Prostate gland (tissue), 2 donors: ENCODE data around the gene SLC25A17. TPM values are rescaled to one million over a fixed set of nuclear protein-coding genes. Genes with fewer than 3 reads are reported as not detected.

Experiments
- DNase-seq: peaks from one replicate; pipeline ENCODE4 v3.0.0-alpha.2; 2019; ENCODE audit warnings: low spot score
- H3K27ac ChIP-seq, 2 donors: fragments of 200-600 bp; sonication (generic); 2 replicates each; pipeline ENCODE4 v1.5.1; 2017 to 2019
- H3K27me3 ChIP-seq: fragments of 200-600 bp; sonication (generic); replicated peaks from 2 replicates; pipeline ENCODE4 v1.5.1; 2019; ENCODE audit not compliant: insufficient read depth
- H3K36me3 ChIP-seq, 2 donors: fragments of 200-600 bp; sonication (generic); 1 replicate in 1 of 2; 2 replicates in 1 of 2; pipeline versions ENCODE4 v1.5.1 to v1.8.1; 2017 to 2019
- H3K4me1 ChIP-seq: fragments of 200-600 bp; sonication (generic); replicated peaks from 2 replicates; pipeline ENCODE4 v1.5.1; 2019
- H3K4me3 ChIP-seq, 2 donors: fragments of 200-600 bp; sonication (generic); 2 replicates each; pipeline ENCODE4 v1.5.1; 2017 to 2019
- H3K9me3 ChIP-seq: fragments of 200-600 bp; sonication (generic); 2 replicates; pipeline ENCODE4 v1.5.1; 2017
- POLR2A ChIP-seq: fragments of 450-650 bp; IDR thresholded peaks from one replicate; pipeline ENCODE4 v1.6.1; 2016; ENCODE audit warnings: antibody characterized with exemption, mild to moderate bottlenecking
- POLR2AphosphoS5 ChIP-seq: sonication (generic); formaldehyde crosslinking; IDR thresholded peaks from one replicate; pipeline ENCODE4 v1.6.1; 2017; ENCODE audit warnings: antibody characterized with exemption
- WGBS: methylation state at CpG from one replicate; pipeline ENCODE4 v1.1.5; 2018; 5-methylcytosine and 5-hydroxymethylcytosine counted together
- intact Hi-C: fragments of 100-400 bp; cut with DNase I; formaldehyde crosslinking; loops from one replicate; pipeline ENCODE4 v1.14.2; 2022
- total RNA-seq, 2 donors: library from RNA; depleted of rRNA; stranded (reverse); fragments of >200 nt; gene quantifications; one replicate each; pipeline ENCODE4 v1.1.0, GENCODE V29; 2016
- TF ChIP-seq, protein P1 (sequence below), 4 experiments: fragments of 200-600 bp in 2 of 4; fragments of 450-650 bp in 2 of 4; sonication (generic) in 2 of 4; IDR thresholded peaks; 1 replicate in 3 of 4; 2 replicates in 1 of 4; pipeline ENCODE4 v1.5.1; 2016 to 2019; ENCODE audit warnings: antibody characterized with exemption in 4 of 4, mild to moderate bottlenecking in 2 of 4, moderate library complexity in 2 of 4

SLC25A17 gene
- total RNA-seq, 2 donors from 2014 or later, result 27.8 to 28.0 TPM

DNA sequence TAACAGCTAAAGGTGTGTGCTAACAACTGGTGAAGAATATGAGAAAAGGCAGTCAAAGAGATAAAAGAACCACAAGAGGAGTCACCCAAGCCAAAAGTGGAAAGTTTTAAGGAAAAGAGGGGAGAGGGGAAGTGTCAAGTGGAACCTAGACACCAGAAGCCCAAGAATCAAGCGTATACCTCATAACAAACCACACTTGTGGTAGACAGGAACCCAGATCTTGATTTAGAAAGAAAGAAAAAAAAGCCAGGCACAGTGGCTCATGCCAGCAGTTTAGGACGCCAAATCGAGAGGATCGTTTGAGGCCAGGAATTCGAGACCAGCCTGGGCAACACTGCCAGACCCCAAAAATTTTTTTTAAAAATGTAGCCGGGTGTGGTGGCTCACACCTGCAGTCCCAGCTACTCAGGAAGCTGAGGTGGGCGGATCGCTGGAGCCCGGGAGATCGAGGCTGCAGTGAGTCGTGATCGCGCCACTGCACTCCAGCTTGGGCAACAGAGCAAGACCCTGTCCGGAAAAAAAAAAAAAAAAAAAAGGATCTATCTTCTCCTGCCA is 877 bp downstream of the SLC25A17 start:
- intact Hi-C loops, result loop anchor here (5.0 kb wide), 1 partner anchor 39 kb away; the partner anchor contains the start of genes ST13 and XPNPEP3
- TF ChIP-seq, protein P1, sequence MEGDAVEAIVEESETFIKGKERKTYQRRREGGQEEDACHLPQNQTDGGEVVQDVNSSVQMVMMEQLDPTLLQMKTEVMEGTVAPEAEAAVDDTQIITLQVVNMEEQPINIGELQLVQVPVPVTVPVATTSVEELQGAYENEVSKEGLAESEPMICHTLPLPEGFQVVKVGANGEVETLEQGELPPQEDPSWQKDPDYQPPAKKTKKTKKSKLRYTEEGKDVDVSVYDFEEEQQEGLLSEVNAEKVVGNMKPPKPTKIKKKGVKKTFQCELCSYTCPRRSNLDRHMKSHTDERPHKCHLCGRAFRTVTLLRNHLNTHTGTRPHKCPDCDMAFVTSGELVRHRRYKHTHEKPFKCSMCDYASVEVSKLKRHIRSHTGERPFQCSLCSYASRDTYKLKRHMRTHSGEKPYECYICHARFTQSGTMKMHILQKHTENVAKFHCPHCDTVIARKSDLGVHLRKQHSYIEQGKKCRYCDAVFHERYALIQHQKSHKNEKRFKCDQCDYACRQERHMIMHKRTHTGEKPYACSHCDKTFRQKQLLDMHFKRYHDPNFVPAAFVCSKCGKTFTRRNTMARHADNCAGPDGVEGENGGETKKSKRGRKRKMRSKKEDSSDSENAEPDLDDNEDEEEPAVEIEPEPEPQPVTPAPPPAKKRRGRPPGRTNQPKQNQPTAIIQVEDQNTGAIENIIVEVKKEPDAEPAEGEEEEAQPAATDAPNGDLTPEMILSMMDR (IDR thresholded peaks at IDR 0.05), result no peak
- no peak for TF ChIP-seq POLR2A
- TF ChIP-seq POLR2AphosphoS5, result no peak
- H3K4me1 ChIP-seq, result peaks cover 2% of the 10 kb centered on the region
- H3K27ac ChIP-seq, result no peak overlapping the region
- 36% methylated on average over 14 of the region's 14 CpGs for WGBS
- peak overlapping the region; percentile 84 to 85 for H3K4me3 ChIP-seq
- no peaks in the 10 kb centered on the region for H3K9me3 ChIP-seq
- no peaks in the 10 kb centered on the region for H3K27me3 ChIP-seq
- no peaks in the 10 kb centered on the region for H3K36me3 ChIP-seq
- no peak for DNase-seq

DNA sequence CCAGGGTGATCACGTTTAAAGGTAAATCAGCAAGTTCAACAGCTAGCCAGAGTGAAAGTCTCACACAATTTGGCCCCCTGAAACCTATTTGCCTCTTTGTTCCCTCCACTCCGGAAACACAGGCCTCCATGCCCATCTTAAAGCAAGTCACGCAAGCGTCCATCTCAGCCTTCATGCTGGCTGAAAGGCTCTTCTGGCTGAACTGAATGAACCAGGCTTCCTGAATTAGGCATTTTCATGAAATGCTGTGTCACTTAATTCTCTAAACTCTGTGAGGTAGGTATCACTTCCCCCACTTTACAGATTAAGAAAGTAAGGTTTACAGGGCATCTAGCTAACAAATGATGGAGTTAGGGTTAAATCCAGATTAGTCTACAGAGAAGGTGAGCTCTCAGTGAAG is 1.4 kb downstream of the SLC25A17 start:
- no peak for DNase-seq
- H3K36me3 ChIP-seq, result no peaks in the 10 kb centered on the region
- peaks cover 2% of the 10 kb centered on the region for H3K4me1 ChIP-seq
- H3K9me3 ChIP-seq, result no peaks in the 10 kb centered on the region
- H3K27ac ChIP-seq, result no peak overlapping the region
- no peaks in the 10 kb centered on the region for H3K27me3 ChIP-seq
- no peak overlapping the region for H3K4me3 ChIP-seq
- TF ChIP-seq POLR2AphosphoS5, result no peak
- no peak for TF ChIP-seq POLR2A
- TF ChIP-seq, protein P1 (IDR thresholded peaks at IDR 0.05), result no peak
- intact Hi-C loops, result loop anchor here (5.0 kb wide), 1 partner anchor 40 kb away; the partner anchor contains the start of genes ST13 and XPNPEP3
- WGBS, result 90% methylated on average over 4 of the region's 4 CpGs

DNA sequence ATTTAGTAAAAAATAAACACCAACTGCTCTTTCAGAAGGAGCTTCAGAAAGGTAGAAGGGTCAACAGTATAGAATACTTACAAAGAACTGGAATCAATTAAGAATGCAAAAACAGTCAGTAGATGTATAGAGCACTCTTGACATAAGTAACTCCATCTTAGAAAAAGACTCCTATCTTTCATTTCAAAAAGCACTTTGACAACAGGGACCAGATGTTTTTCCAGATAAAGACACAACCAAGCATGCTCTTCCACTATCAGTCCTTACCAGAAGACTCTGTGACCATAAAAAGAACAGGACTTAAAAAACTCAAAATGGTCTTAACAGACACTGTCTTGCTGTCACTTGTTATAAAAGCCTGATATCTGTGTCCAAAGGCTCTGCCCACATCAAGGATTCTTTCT is 5.2 kb downstream of the SLC25A17 start:
- no peaks in the 10 kb centered on the region for H3K9me3 ChIP-seq
- intact Hi-C loops, result no loop called here
- no peaks in the 10 kb centered on the region for H3K27me3 ChIP-seq
- H3K4me3 ChIP-seq, result no peak overlapping the region
- TF ChIP-seq POLR2A (no peak), POLR2AphosphoS5 (no peak)
- TF ChIP-seq, protein P1 (IDR thresholded peaks at IDR 0.05), result no peak
- no peak overlapping the region for H3K27ac ChIP-seq
- no peak for DNase-seq
- H3K36me3 ChIP-seq, result no peaks in the 10 kb centered on the region
- peaks cover 2% of the 10 kb centered on the region for H3K4me1 ChIP-seq

DNA sequence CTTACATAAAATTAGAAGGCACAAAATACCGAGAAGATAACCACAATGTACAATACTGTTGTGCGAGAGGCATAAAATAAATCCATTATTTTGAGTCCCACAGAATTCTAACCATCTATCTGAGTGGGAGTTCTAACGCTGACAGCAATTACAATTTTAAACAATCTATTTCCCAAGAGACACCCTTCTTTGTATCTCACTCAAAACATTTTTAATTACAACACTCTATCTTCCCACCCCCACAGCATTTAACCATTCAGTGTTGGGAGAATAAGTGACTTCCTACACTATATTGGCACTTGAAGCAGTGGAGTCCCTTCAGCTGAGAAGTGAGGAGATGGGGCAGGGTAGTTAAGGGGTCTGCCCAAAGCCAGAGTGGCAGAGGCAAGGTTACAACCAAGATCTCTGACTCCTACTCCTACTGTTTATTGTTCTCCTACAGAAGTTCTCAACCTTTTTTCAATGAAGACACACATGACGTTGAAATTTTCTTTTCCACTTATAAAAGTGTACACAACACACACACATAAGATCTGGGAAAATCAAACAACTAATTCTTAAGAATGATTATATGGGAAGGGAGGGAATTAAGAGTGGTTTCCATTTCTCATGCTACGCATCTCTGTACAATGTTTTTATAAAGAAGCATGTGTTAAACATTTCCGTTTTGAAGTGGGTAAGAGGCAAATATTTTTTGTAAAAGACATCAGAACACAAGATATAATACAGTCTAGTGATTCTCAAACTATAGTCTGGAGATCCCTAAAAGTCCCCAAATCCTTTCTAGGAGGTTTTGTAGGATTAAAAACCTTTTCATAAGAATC is 10.9 kb downstream of the SLC25A17 start:
- WGBS, result 58% methylated on average over 6 of the region's 6 CpGs
- intact Hi-C loops, result no loop called here

DNA sequence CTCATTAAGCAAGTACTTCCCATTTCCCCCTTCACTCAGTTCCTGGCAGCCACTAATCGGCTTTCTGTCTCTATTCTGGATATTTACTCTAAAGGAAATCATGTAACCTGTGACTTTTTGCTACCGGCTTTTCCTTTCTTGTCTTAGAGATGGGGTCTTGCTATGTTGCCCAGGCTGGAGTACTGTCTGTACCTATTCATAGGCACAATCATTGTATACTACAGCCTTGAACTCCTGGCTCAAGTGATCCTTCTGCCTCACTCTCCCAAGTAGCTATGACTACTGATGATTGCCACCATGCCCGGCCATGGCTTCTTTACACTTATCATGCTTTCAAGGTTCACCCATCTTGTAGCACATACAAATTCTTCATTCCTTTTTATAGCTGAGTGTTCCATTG is 12.4 kb downstream of the SLC25A17 start:
- Histone ChIP-seq H3K4me3 (no peak overlapping the region), H3K36me3 (no peaks in the 10 kb centered on the region), H3K27me3 (no peaks in the 10 kb centered on the region), H3K4me1 (no peaks in the 10 kb centered on the region), H3K9me3 (no peaks in the 10 kb centered on the region), H3K27ac (no peak overlapping the region)
- TF ChIP-seq, protein P1 (IDR thresholded peaks at IDR 0.05), result no peak
- TF ChIP-seq POLR2AphosphoS5, result no peak
- TF ChIP-seq POLR2A, result no peak
- WGBS, result 94% methylated on average over 3 of the region's 3 CpGs
- intact Hi-C loops, result no loop called here
- no peak for DNase-seq

More for the DNA sequence above, 10.9 kb downstream of the SLC25A17 start:
- H3K27ac ChIP-seq, result no peak overlapping the region
- DNase-seq, result no peak
- no peaks in the 10 kb centered on the region for H3K9me3 ChIP-seq
- H3K27me3 ChIP-seq, result no peaks in the 10 kb centered on the region
- H3K36me3 ChIP-seq, result no peaks in the 10 kb centered on the region
- H3K4me3 ChIP-seq, result no peak overlapping the region
- TF ChIP-seq POLR2A, result no peak
- no peaks in the 10 kb centered on the region for H3K4me1 ChIP-seq
